Gastrocnemius medialis (tissue), 4 donors: ENCODE data around the gene PTPN22.

Experiments used
- POLR2A ChIP-seq, 2 donors: fragments of 450-650 bp; IDR thresholded peaks; one replicate each; pipeline ENCODE4 v1.6.1; 2017; ENCODE audit warnings: antibody characterized with exemption in 2 of 2, mild to moderate bottlenecking in 2 of 2, moderate library complexity in 2 of 2
- TF ChIP-seq, protein P1 (sequence below), 5 experiments: fragments of 450-650 bp in 3 of 5; fragments of 200-600 bp in 2 of 5; sonication (generic) in 2 of 5; IDR thresholded peaks in 4 of 5; conservative IDR thresholded peaks in 1 of 5; 1 replicate in 4 of 5; 2 replicates in 1 of 5; pipeline ENCODE4 v1.5.1; 2016 to 2019; ENCODE audit warnings: antibody characterized with exemption in 5 of 5, mild to moderate bottlenecking in 3 of 5, moderate library complexity in 3 of 5

DNA sequence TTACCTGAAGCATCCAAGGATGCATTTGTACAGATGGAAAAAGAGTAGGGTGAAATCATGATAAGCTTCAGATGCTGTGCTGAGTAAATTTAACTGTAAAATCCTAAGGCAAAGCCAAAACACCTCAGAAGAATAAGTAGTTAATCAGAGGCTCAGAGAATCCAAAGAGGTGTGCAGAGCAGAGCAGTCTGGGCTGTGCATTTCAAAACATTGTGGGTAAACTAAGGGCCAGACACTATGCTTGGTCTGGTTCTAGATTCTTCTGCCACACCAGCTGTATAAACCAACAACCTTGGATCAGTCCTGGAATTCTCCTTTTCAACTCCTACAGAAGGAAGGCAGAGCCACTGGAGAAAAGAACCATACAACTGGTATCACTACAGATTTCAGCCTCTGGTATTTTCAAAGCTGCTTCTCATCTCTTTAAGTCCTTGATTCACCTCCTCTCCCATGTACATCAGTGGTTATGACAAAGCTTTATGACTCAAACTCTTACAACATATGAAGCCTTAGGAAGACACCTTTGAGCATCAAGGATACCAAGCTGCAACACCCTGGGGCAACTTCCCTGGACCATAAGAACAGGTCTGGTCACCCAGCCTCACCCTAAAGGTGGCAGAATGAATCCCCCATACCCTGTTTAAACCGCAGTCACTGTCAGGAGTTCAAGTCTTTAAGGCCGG is 46.0 kb upstream of the PTPN22 start:
- TF ChIP-seq, protein P1, sequence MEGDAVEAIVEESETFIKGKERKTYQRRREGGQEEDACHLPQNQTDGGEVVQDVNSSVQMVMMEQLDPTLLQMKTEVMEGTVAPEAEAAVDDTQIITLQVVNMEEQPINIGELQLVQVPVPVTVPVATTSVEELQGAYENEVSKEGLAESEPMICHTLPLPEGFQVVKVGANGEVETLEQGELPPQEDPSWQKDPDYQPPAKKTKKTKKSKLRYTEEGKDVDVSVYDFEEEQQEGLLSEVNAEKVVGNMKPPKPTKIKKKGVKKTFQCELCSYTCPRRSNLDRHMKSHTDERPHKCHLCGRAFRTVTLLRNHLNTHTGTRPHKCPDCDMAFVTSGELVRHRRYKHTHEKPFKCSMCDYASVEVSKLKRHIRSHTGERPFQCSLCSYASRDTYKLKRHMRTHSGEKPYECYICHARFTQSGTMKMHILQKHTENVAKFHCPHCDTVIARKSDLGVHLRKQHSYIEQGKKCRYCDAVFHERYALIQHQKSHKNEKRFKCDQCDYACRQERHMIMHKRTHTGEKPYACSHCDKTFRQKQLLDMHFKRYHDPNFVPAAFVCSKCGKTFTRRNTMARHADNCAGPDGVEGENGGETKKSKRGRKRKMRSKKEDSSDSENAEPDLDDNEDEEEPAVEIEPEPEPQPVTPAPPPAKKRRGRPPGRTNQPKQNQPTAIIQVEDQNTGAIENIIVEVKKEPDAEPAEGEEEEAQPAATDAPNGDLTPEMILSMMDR (IDR thresholded peaks at IDR 0.05 in 4 of 5, conservative IDR thresholded peaks at IDR 0.05 in 1 of 5) = no peak
- TF ChIP-seq POLR2A (IDR thresholded peaks at IDR 0.05) = no peak
